ENCODE data around the gene HTR2A.

GRCh38 chr13:46899801-46900200 is 2.9 kb upstream of the HTR2A start:
- TF ChIP-seq, protein P1, sequence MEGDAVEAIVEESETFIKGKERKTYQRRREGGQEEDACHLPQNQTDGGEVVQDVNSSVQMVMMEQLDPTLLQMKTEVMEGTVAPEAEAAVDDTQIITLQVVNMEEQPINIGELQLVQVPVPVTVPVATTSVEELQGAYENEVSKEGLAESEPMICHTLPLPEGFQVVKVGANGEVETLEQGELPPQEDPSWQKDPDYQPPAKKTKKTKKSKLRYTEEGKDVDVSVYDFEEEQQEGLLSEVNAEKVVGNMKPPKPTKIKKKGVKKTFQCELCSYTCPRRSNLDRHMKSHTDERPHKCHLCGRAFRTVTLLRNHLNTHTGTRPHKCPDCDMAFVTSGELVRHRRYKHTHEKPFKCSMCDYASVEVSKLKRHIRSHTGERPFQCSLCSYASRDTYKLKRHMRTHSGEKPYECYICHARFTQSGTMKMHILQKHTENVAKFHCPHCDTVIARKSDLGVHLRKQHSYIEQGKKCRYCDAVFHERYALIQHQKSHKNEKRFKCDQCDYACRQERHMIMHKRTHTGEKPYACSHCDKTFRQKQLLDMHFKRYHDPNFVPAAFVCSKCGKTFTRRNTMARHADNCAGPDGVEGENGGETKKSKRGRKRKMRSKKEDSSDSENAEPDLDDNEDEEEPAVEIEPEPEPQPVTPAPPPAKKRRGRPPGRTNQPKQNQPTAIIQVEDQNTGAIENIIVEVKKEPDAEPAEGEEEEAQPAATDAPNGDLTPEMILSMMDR (IDR thresholded peaks at IDR 0.05): no peak
- no peak for TF ChIP-seq POLR2A (IDR thresholded peaks at IDR 0.05)

All from testis (tissue), 2 donors.